Dedifferentiated amniotic fluid mesenchymal stem cell (primary cell): ENCODE measurements around the gene THBS1.
A peak's percentile ranks its signal among the peaks of the same experiment; 100 is the strongest.

Source experiments
- DNase-seq: peaks from one replicate; pipeline ENCODE4 v3.0.0-alpha.2; 2016; ENCODE audit errors: extremely low spot score

The THBS1 gene

DNA sequence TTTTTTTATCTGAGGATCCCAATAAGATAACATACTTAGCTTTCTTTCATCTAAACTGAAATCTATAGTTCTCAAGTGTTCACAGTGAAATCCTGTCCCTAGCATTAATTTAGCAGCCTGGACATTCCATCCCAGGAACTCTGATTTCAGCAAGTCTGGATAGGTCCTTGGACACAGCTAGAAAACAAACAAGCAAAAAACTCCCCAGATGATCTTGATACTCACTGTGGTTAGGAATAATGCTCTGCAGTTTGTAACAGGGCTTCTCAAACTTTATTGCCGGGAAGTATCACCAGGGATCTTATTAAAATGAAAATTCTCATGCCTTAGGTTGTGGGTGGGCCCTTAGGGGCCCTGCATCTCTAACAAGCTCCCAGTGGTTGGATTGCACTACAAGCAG is 24.3 kb downstream of the THBS1 start:
- DNase-seq = no peak

DNA sequence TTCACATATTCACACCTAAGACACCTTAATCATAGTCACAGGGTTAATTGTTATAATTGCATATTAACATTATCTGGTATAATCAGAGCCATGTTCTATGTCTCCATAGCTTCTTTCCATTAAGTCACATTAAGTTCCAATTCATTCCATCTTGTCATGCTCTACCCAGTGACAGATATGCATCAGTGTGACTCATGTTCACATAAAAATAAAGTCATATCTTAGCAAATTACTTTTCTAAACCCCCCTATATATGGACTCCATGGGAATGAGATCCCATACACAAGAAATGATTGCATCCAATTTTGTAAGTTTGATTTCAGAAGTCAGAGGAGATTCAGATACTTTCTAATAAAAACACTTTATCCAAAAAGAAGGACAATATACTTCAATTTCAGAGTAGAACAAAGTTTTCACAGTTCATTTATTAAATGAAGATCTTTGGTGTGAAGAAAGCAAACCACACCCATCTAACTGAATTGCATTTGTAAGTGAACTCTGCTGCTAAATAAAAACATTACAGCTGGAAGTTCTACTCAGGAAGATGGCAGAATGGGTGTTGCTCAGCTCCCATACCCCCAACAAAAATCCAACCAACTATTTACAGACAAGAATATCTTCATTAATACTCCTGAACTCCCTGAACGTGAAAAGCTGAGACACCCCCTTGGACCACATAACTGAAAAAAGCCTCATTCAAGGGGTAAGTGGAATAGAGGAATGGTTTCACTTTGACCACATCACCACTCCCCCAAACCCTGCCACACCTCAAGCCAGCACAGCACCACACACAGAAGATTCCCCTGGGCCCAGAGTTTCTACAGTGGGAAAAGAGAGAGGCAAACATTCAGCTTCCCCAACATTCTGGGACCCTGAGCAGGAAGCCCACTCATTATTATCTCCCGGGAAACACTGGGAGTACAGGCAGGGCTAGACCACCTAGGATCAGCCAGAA is 27.6 kb downstream of the THBS1 start:
- no peak for DNase-seq

DNA sequence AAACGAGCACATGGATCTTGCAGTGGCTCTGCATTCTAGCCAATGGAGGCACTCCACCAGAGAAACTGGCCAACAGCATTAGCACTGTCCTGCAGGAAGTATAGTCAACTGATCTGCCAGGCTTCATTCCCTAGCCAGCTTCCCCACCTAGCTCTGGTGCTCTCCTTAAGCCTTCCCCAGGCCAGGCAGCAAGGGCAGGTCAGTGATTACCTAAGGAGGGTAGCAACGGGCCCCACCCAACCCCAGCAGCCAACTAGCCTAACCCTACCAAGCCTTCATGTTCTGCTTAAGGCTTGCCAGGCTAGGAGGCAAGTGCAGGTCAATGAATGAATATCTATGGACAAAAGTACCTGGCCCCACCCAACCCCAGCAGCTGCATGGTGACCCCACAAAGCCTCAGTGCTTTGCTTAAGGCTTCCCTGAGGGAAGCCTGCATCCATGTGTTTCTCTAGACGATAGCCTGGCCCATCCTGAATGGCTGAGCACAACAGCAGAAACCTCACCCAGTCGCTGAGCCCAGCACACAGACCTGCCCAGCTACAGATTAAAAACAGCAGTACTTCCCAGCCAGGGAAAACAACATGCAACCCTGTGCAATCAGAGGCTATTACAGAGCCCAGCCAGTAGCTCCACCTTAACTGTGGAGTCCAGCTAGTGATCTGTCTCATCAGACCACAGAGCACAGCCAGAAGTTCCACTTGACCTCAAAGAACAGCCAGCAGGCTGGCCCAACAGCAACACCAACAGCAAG is 28.5 kb downstream of the THBS1 start:
- no peak for DNase-seq

DNA sequence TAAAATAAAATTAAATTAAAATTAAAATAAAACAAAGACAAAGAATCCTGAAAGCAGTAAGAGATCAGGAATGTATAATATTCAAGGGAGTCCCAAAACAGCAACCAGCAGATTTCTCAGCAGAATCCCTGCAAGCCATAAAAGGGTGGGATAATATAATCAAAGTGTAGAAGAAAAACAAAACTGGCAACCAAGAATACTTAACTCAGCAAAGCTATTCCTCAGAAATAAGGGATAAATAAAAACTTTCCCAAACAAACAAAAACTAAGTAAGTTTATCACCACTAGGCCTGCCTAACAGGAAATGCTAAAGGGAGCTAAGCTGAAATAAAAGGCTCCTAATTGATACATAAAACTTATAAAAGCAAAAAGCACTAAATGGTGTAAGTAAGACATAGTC is 29.8 kb downstream of the THBS1 start:
- no peak for DNase-seq

DNA sequence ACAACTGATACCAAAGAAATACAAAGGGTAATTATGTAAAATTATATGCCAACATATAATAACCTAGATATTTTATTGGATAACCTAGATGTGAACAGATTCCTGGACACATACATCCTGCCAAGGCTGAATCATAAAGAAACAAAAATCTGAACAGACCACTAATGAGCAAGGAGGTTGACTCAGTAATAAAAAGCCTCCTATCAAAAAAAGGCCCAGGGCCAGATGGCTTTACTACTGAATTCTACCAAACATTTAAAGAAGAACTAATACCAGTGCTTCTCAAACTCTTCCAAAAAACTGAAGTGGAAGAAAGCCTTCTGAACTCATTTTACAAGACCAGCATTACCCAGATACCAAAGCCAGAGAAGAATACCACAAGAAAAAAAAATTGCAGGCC is 32.4 kb downstream of the THBS1 start:
- DNase-seq = no peak

DNA sequence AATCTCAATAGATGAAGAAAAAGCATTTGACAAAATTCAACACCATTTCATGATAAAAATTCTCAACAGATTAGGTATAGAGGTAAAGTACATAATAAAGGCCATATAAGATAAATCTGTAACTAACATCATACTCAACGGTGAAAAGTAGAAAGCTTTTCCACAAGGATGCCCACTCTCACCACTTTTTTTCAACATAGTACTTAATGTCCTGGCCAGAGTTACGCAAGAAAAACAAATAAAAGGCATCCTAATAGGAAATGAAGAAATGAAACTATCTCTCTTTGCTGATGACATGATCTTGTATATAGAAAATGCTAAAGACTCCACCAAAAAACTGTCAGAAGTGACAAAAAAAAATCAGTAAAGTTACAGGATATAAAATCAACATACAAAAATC is 33.0 kb downstream of the THBS1 start:
- no peak for DNase-seq

DNA sequence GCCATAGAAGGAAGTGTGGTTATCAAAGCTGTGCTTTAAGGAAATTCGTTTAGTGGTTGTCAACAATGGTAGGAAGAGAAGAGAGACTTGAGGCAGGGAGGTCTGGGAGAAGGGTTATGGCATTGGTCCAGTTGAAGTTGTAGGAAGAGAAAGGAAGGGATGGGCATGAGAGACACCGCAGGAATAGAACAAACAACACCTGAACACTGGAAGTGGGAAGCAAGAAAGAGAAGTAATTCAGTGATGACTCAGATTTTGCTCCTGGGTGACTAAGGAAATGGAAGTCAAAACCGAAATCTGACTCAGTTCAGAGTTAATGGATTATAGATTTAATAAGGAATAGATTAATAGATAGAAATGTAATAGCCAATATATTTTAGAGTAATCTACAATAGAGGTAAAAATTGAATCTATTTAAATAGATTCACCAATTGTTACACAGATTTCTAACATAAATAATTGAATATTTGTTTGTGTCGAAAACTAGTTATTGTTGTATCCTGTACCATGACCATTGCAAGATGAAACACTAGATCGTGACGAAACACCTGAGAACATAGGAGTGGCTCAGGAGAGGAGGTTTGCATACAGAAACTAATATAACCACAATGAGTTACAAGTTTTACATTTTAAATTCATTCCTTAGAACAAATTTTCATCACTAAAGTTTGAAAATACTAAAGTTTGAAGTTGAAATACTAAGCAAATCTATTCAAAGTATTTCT is 36.0 kb downstream of the THBS1 start:
- DNase-seq = no peak

DNA sequence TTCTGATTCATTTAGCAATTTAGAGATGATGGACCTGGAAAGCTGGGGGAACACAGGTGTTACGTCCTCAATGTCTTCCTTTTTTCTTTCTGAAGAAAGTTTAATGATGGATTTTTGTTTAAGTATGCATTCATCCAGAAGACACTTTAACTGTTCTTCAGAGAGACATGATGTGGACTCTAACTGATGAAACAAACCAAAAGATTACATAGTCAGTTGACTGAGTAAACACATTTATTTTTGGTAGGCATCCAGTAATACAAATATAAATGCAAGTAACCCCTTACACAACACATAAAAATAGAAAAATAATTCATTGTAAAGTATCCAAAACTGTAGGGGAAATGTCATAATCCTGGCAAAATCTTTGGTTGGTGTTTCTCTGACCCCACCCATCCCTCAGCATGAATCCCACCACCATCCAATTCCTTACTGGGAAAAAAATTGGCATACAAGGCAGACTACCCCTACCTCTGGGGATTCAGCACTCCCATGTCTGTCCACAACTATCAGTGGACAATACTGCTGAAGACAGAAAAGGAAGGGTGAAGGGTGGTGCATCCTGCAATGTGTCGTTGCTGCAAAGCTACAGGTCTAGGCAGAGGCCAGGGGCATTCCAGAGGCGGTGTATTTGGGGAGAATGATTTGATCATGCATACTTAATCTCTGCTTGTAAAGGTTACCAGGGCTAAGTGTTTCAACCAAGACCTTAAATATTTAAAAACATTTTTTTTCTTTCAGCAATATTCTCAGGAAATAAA is 37.4 kb downstream of the THBS1 start:
- peak; percentile 52 for DNase-seq

DNA sequence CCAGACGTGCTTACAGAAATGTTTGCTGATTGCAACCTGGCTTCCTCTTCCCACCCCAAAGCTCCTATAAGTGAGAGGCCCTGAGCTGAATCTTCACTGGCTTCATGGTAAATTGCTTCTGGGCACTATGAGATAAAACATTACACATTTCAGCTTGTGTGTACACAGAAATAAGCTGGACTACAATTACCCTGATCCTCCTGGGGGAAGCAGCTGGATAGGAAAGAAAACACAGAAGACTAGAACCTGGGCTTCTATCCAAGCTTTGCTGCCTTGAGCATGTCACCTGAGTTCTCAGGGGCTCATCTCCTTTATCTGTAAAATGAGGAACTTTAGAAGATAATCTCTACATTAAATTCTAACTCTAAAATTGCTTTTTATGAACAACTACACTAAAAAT is 40.3 kb downstream of the THBS1 start:
- no peak for DNase-seq

DNA sequence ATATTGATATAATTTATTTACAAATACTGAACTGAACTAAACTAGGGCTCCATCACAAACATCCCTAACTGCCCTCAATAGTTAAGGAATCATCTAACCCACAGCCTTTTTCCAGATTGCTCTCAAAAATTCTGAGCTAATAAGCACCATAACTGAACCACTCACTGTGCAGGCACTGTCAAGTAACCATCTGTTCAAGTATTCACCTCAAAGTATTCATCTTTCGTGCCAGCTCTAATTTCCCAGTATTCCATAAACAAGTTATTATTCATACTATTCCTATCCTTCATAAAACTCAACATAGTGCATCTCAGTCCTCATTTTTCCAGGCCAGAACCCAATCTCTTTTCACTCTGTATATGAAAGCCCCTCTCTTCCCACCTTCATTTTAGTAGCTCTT is 41.1 kb downstream of the THBS1 start:
- no peak for DNase-seq

DNA sequence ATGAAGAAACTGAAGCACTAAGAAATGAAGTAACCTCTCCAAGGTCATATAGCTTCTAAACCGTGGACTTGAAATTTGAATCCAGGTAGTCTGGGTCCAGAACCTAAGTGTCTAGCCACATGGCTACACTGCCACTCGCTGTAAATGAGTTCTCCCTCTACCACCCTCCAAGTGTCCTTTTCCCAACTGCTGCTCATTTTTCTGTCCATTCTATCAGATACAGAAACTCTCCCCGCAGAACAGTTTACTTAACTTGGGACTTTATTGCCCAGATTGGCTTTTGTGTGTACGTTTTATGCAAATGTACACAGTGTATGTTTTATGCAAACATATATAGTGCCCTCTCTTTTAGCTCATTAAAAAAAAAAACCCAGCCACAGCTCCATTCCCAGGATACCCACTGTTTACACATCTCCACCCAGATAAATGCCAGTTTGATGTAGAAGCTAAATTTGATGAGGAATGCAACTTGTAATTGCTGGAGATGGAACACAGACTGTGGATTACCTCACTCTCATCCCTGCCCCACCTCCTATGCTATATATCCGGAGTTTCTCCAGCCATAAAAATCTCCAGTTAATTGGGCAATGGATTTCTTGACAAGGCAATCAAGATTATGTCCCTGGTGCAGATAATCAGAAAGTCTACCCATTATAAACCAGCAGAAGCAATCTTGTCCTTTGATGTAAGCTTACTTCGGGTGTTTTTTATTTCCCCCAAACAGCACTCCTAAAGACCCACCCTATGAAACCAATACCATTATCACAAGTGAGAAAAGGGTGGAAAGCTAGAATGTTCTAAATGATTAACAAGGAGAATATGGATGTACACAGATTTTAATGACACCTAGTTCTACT is 42.0 kb downstream of the THBS1 start:
- no peak for DNase-seq

DNA sequence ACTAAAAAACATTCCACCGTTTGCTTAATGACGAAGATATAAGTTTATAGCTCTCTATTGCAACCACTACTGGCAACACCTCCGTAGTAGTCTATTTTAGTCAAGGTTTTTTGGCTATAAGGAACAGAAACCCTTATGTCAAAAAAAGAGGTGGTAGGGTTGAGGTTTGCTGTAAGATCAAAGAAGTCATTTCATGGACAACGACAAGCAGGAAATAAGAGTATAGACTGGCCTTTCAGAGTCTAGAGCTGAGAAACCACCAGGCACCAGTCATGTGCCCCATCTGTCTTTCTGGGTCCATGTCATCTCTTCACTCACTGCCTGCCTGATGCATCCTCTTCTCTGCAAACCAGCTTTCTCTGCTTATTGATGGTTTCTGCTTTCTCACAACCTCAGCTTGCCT is 42.7 kb downstream of the THBS1 start:
- DNase-seq = no peak

DNA sequence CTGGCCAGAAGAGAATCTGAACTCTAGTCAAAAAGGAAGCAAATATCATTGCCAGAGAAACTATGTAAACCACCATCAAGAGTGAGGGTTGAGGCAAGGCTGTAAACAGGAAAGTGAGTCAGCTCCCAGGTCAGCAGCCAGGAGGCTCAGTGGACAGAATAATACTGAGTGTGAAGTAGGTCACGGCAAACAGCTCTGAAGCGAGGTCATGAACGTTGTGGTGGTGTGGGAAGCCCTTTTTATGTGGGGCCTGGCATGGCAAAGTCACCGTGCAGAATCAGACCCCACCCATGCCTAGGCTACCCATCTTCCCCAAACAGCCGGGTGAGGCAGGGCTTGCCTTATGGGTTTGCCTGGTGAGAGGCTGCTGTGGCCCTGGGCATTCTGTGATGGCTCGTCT is 43.9 kb downstream of the THBS1 start:
- peak; percentile 72 for DNase-seq

DNA sequence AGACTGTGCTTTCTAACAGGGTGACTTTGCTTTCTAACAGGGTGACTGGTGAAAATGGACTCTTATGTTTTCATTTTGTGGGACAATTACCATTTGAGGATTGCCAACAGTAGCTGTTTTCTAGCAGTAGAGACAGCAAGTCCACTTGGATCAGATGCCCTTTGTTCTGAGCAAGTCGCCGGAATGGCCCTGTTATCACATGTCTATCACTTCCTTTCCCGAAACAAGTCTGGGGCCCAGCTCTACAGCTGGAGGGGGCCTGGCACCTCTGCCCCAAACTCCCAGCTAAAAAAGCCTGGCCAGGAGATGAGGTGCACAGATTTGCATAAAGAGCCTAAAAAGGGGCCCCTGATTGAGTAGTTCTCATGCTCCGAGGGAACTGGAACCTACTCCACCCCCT is 44.6 kb downstream of the THBS1 start:
- no peak for DNase-seq

DNA sequence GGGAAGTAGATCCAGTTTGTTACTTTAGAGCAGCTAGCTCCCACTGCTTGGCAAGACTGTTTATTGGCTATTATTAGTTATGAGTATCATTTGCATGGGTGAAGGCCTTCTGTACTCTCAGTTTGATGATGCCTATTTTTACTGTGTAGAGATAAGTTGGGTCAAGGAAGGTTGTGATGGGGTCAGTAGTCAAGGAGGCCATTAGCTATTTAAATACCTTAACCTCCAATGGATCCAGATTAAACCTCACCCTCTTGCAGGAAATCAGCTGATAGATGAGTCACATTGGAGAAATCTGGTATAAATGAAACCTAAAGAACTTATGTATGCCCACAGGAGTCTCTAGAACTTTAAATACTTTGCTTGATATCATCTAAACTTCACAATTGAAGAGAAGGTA is 45.0 kb downstream of the THBS1 start:
- no peak for DNase-seq

DNA sequence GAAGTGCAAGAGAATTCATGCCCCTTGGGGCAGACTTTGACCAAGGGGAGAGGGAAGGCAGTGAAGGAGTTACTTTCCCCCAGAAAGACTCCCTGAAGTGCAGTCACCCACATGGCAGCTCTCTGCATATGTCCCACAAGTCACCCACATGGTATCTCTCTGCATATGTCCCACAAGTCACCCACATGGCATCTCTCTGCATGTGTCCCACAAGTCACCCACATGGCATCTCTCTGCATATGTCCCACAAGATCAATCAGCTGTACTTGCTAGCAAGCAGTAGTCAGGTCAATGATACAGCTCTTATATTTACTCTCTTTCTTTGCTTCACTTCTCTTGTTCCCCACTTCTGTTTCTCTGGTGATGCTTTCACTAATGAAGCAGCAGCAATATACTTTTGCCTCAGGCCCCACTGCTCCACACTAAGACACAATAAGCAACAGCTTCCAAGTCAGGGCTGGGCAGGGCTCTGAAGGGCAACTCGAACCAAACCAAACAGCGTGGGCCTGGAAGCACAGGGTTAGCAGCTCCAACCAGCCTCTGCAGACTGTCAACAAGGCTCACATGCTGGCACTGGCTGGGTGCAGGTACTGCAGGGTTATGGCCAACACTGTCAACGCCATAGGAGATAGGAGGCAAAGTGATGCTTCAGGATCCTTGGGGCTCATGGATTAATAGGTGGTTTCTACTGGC is 46.7 kb downstream of the THBS1 start:
- DNase-seq = no peak

DNA sequence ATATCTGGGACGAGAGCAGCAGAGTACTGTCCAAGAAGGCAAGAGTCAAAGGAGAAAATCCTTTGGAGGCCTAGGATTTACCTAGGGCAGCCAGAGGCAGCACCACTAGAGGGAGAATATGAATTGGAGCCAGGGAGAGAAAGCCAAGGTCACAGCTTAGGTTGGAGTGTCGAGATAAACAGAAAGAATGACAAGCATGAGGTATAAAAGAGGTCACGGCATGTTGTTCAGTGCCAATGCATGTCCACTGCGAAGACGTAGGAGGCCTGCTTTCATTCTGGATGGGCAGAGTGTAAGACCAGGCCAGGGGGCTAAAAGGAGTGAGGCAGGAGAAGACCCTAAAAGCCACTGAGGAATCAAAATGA is 47.2 kb downstream of the THBS1 start:
- no peak for DNase-seq

DNA sequence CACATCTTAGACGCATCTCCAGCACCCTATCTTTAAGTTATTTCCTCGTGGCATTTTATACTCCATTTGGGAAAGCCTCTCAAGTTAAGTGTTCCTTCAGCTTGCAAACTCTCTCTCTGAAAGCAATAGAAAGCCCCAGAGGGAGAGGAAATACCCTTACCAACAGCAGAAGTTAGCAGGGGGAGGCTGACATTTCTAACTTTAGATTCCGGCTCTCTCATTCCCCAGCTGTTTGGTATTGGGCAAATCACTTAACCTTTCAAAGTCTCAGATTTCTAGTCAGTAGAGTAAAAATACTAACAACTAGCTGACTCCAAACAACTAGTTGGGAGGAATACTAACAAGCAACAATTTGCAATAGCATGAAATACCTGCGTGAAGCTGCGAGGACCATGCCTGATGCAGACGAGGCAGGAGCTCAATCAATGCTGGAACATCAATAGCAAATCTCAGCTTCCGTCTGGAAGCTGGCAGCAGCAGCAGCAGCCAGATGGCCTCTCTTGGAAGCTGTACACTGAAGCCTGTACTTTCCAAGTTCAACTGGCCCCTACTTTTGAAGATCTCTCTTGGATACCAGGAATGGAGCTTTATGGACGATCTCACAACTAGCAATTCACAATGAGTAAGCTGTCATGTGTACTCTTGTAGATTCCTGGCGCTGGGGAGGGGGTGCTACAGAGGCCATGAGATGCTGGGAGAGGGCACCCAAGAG is 47.8 kb downstream of the THBS1 start:
- no peak for DNase-seq

DNA sequence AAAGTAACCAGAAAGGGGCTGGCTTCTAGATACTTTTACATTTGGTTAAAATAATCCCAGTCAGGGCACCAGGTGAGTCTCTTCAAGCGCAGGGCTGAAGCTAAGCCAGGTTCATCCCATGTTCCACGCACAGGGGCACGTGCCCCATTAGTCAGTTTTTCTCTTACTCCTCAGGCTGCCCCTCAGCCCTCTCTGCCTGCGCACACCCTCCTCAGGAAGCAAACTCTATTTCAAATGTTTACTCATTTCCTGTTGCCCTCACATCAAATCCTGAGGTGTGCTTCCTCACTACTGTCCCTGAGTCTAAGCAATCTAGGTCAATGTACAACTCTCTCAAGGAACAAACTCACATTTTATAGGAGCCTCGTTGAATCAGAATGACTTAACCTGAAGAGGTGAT is 48.5 kb downstream of the THBS1 start:
- DNase-seq = no peak

DNA sequence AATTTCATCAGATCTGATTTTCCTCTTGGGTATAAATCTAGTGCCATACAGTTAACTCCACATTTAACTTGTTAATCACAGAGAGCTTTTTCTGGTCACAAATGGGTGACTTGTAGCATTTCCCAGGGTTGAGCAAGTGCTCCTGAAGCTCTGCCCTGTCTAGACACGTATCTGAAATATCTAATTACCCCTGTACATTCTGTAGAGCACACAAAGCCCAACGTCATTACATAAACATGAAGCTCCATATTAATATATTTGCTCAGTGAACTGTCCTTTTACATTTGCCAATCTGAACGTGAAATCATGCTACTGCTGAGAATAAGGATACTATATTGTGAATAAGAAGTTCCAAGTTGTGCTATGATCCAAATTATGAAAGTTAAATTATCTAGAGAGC is 49.0 kb downstream of the THBS1 start:
- no peak for DNase-seq
